ENCODE results near the gene GNG10. TPM values are rescaled to one million over a fixed set of nuclear protein-coding genes. Genes with fewer than 3 reads are reported as not detected.

The GNG10 gene
- total and polyA plus RNA-seq, 9 of the 15 experiments (the other 6 are each of a cell fraction or from before 2014, with no cell fraction given) = 13.1 to 37.8 (median 28.4) TPM

DNA sequence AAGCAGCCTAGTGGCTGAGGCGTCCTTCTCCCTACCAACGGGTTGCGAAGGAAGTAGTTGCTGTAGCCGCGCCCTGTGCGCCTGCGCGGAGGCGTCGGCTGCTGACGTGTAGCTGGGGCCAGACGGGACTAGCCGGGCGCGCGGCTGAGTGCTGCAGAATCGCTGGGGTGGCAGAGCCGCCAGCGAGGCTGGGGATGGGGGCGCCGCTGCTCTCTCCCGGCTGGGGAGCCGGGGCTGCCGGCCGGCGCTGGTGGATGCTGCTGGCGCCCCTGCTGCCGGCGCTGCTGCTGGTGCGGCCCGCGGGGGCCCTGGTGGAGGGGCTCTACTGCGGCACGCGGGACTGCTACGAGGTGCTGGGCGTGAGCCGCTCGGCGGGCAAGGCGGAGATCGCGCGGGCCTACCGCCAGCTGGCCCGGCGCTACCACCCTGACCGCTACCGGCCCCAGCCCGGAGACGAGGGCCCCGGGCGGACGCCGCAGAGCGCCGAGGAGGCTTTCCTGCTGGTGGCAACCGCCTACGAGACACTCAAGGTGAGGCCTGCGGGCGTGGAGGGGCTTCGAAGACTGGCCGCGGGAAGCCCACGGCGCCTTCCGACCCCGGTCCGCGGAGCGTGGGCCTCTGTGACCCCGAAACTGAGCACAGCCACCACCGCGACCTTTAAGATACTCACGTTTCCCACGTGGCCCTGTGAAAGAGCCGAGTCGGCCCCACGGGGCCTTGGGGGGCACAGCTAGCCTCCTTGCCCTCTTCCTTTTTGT, 30.0 kb upstream of the GNG10 start, which contains the start of gene DNAJC25 (continued):
- TF ChIP-seq, protein P1, sequence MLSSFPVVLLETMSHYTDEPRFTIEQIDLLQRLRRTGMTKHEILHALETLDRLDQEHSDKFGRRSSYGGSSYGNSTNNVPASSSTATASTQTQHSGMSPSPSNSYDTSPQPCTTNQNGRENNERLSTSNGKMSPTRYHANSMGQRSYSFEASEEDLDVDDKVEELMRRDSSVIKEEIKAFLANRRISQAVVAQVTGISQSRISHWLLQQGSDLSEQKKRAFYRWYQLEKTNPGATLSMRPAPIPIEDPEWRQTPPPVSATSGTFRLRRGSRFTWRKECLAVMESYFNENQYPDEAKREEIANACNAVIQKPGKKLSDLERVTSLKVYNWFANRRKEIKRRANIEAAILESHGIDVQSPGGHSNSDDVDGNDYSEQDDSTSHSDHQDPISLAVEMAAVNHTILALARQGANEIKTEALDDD (IDR thresholded peaks at IDR 0.05) = no peak; the same call in 1 of the 2 replicates
- peak; percentile 91 for TF ChIP-seq HMGN3 (IDR thresholded peaks at IDR 0.05; ENCODE audit: borderline replicate concordance, extremely low read depth, insufficient read length, low read depth, low read length)
- TF ChIP-seq, protein P2, sequence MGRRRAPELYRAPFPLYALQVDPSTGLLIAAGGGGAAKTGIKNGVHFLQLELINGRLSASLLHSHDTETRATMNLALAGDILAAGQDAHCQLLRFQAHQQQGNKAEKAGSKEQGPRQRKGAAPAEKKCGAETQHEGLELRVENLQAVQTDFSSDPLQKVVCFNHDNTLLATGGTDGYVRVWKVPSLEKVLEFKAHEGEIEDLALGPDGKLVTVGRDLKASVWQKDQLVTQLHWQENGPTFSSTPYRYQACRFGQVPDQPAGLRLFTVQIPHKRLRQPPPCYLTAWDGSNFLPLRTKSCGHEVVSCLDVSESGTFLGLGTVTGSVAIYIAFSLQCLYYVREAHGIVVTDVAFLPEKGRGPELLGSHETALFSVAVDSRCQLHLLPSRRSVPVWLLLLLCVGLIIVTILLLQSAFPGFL (CRISPR knock-in tag; IDR thresholded peaks at IDR 0.05) = no peak
- TF ChIP-seq, protein P3, sequence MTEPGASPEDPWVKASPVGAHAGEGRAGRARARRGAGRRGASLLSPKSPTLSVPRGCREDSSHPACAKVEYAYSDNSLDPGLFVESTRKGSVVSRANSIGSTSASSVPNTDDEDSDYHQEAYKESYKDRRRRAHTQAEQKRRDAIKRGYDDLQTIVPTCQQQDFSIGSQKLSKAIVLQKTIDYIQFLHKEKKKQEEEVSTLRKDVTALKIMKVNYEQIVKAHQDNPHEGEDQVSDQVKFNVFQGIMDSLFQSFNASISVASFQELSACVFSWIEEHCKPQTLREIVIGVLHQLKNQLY (CRISPR knock-in tag; conservative IDR thresholded peaks at IDR 0.05) = no peak
- 0 out of 2 replicates have a peak, but pooled peaks have one; percentile 16 for TF ChIP-seq ZNF431 (CRISPR knock-in tag; IDR thresholded peaks at IDR 0.05)
- TF ChIP-seq, protein P4, sequence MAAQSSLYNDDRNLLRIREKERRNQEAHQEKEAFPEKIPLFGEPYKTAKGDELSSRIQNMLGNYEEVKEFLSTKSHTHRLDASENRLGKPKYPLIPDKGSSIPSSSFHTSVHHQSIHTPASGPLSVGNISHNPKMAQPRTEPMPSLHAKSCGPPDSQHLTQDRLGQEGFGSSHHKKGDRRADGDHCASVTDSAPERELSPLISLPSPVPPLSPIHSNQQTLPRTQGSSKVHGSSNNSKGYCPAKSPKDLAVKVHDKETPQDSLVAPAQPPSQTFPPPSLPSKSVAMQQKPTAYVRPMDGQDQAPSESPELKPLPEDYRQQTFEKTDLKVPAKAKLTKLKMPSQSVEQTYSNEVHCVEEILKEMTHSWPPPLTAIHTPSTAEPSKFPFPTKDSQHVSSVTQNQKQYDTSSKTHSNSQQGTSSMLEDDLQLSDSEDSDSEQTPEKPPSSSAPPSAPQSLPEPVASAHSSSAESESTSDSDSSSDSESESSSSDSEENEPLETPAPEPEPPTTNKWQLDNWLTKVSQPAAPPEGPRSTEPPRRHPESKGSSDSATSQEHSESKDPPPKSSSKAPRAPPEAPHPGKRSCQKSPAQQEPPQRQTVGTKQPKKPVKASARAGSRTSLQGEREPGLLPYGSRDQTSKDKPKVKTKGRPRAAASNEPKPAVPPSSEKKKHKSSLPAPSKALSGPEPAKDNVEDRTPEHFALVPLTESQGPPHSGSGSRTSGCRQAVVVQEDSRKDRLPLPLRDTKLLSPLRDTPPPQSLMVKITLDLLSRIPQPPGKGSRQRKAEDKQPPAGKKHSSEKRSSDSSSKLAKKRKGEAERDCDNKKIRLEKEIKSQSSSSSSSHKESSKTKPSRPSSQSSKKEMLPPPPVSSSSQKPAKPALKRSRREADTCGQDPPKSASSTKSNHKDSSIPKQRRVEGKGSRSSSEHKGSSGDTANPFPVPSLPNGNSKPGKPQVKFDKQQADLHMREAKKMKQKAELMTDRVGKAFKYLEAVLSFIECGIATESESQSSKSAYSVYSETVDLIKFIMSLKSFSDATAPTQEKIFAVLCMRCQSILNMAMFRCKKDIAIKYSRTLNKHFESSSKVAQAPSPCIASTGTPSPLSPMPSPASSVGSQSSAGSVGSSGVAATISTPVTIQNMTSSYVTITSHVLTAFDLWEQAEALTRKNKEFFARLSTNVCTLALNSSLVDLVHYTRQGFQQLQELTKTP (IDR thresholded peaks at IDR 0.05; ENCODE audit: low read depth in 1 of 2, partially characterized antibody in 2 of 2) = no peak
- 0 out of 2 replicates have a peak, but pooled peaks have one; percentile 11 for TF ChIP-seq TARDBP (IDR thresholded peaks at IDR 0.05)
- TF ChIP-seq DNMT1 (IDR thresholded peaks at IDR 0.05) = no peak
- TF ChIP-seq, protein P5, sequence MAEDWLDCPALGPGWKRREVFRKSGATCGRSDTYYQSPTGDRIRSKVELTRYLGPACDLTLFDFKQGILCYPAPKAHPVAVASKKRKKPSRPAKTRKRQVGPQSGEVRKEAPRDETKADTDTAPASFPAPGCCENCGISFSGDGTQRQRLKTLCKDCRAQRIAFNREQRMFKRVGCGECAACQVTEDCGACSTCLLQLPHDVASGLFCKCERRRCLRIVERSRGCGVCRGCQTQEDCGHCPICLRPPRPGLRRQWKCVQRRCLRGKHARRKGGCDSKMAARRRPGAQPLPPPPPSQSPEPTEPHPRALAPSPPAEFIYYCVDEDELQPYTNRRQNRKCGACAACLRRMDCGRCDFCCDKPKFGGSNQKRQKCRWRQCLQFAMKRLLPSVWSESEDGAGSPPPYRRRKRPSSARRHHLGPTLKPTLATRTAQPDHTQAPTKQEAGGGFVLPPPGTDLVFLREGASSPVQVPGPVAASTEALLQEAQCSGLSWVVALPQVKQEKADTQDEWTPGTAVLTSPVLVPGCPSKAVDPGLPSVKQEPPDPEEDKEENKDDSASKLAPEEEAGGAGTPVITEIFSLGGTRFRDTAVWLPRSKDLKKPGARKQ (CRISPR knock-in tag; IDR thresholded peaks at IDR 0.05) = no peak
- no peak for TF ChIP-seq ZNF830 (CRISPR knock-in tag; IDR thresholded peaks at IDR 0.05)
- TF ChIP-seq, protein P6, sequence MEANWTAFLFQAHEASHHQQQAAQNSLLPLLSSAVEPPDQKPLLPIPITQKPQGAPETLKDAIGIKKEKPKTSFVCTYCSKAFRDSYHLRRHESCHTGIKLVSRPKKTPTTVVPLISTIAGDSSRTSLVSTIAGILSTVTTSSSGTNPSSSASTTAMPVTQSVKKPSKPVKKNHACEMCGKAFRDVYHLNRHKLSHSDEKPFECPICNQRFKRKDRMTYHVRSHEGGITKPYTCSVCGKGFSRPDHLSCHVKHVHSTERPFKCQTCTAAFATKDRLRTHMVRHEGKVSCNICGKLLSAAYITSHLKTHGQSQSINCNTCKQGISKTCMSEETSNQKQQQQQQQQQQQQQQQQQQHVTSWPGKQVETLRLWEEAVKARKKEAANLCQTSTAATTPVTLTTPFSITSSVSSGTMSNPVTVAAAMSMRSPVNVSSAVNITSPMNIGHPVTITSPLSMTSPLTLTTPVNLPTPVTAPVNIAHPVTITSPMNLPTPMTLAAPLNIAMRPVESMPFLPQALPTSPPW (CRISPR knock-in tag; IDR thresholded peaks at IDR 0.05) = peak; percentile 66
- no peak for TF ChIP-seq ARNT (IDR thresholded peaks at IDR 0.05)
- TF ChIP-seq PTRF (tag; IDR thresholded peaks at IDR 0.05) = no peak

All from K562 (cell line).